GM19351 (cell line): ENCODE results near the gene MYOZ3.

Experiments used
- ATAC-seq: cut with Tn5 transposase; IDR thresholded peaks from one replicate; pipeline ENCODE4 v1.9.1; 2021; ENCODE audit warnings: mild to moderate bottlenecking, moderate library complexity; ENCODE audit not compliant: unreplicated experiment

Gene MYOZ3

GRCh38 chr5:150661086-150661485 lies at the start of gene MYOZ3:
Gene MYOZ3, plus strand, starts transcription at chr5:150661251. Its CDS starts 1,691 bp downstream, at chr5:150662942.
- no peak for ATAC-seq

GRCh38 chr5:150612405-150612804 lies 48.6 kb upstream of the MYOZ3 start:
- ATAC-seq = no peak

- ATAC-seq = no peak
Measured at GRCh38 chr5:150612905-150613670, 48.0 kb upstream of the MYOZ3 start.

- ATAC-seq = no peak
Measured at GRCh38 chr5:150613991-150614660, 46.9 kb upstream of the MYOZ3 start.

GRCh38 chr5:150614661-150615060 lies 46.4 kb upstream of the MYOZ3 start:
- no peak for ATAC-seq

- no peak for ATAC-seq
Measured at GRCh38 chr5:150615141-150615699, 45.8 kb upstream of the MYOZ3 start.

GRCh38 chr5:150616024-150616470 lies 45.0 kb upstream of the MYOZ3 start:
- ATAC-seq = no peak

- no peak for ATAC-seq
Measured at GRCh38 chr5:150616506-150616905, 44.5 kb upstream of the MYOZ3 start.

GRCh38 chr5:150618163-150618562 lies 42.9 kb upstream of the MYOZ3 start:
- ATAC-seq = no peak

GRCh38 chr5:150618588-150619281 lies 42.3 kb upstream of the MYOZ3 start:
- no peak for ATAC-seq

- ATAC-seq = no peak
Measured at GRCh38 chr5:150619359-150620230, 41.5 kb upstream of the MYOZ3 start.

- ATAC-seq = no peak
Measured at GRCh38 chr5:150621301-150621700, 39.8 kb upstream of the MYOZ3 start.

GRCh38 chr5:150622157-150622556 lies 38.9 kb upstream of the MYOZ3 start:
- no peak for ATAC-seq

- no peak for ATAC-seq
Measured at GRCh38 chr5:150623152-150623877, 37.7 kb upstream of the MYOZ3 start.

GRCh38 chr5:150623878-150624216 lies 37.2 kb upstream of the MYOZ3 start:
- ATAC-seq = no peak

GRCh38 chr5:150624334-150625163 lies 36.5 kb upstream of the MYOZ3 start:
- ATAC-seq = peak; percentile 34

GRCh38 chr5:150625164-150625535 lies 35.9 kb upstream of the MYOZ3 start:
- no peak for ATAC-seq

GRCh38 chr5:150625831-150626746 lies 35.0 kb upstream of the MYOZ3 start:
- ATAC-seq = peak; percentile 45
